ENCODE results near the gene LIN28B. TPM values are rescaled to one million over a fixed set of nuclear protein-coding genes. Genes with fewer than 3 reads are reported as not detected.

The LIN28B gene
- total and polyA plus RNA-seq, 2 donors (not counting 1 experiment from before 2014, with no cell fraction given) = not detected

- no peaks in the 10 kb centered on the region for H3K79me2 ChIP-seq (ENCODE audit: control insufficient read depth, insufficient read depth, low read length)
- H3K9me3 ChIP-seq (ENCODE audit: control insufficient read depth, insufficient read depth, low read depth, low read length) = no peaks in the 10 kb centered on the region
- H3K4me2 ChIP-seq (ENCODE audit: extremely low read depth, insufficient read depth, low read length) = no peak overlapping the region
- H4K20me1 ChIP-seq (ENCODE audit: control insufficient read depth, extremely low read depth, insufficient read depth, low read length) = no peaks in the 10 kb centered on the region
- no peak for TF ChIP-seq EZH2 (IDR thresholded peaks at IDR 0.05; ENCODE audit: low read length, missing control alignments)
- no peak for TF ChIP-seq CTCF (conservative IDR thresholded peaks at IDR 0.05 in 1 of 2, IDR thresholded peaks at IDR 0.05 in 1 of 2; ENCODE audit: low read depth in 1 of 2, low read length in 2 of 2)
- no peak overlapping the region for H3K4me3 ChIP-seq (replicated peaks in 1 of 4; ENCODE audit: control extremely low read depth in 1 of 4, insufficient read depth in 1 of 4, low read depth in 3 of 4, low read length in 4 of 4)
- H3K36me3 ChIP-seq (ENCODE audit: control insufficient read depth, insufficient read depth, low read length) = no peaks in the 10 kb centered on the region
- H2AFZ ChIP-seq (ENCODE audit: low read length) = no peak overlapping the region
- no peak for DNase-seq (ENCODE audit: low read depth in 2 of 2)
- no peaks in the 10 kb centered on the region for H3K27me3 ChIP-seq (ENCODE audit: control insufficient read depth, insufficient read depth, low read length)
- no peak overlapping the region for H3K27ac ChIP-seq (ENCODE audit: insufficient read depth, low read length)
- H3K4me1 ChIP-seq (ENCODE audit: control insufficient read depth, extremely low read depth, insufficient read depth, low read length) = no peaks in the 10 kb centered on the region
- H3K9ac ChIP-seq (ENCODE audit: insufficient read depth, low read length) = no peak overlapping the region
Measured at GRCh38 chr6:105113422-105113821, 156.5 kb downstream of the LIN28B start.

GRCh38 chr6:105116150-105116549 lies 159.2 kb downstream of the LIN28B start:
- no peak overlapping the region for H3K9ac ChIP-seq (ENCODE audit: insufficient read depth, low read length)
- H3K27ac ChIP-seq (ENCODE audit: insufficient read depth, low read length) = no peak overlapping the region
- no peak for DNase-seq (ENCODE audit: low read depth in 2 of 2)
- no peak overlapping the region for H3K4me3 ChIP-seq (replicated peaks in 1 of 4; ENCODE audit: control extremely low read depth in 1 of 4, insufficient read depth in 1 of 4, low read depth in 3 of 4, low read length in 4 of 4)
- H3K27me3 ChIP-seq (ENCODE audit: control insufficient read depth, insufficient read depth, low read length) = no peaks in the 10 kb centered on the region
- H3K4me1 ChIP-seq (ENCODE audit: control insufficient read depth, extremely low read depth, insufficient read depth, low read length) = no peaks in the 10 kb centered on the region
- TF ChIP-seq CTCF (conservative IDR thresholded peaks at IDR 0.05 in 1 of 2, IDR thresholded peaks at IDR 0.05 in 1 of 2; ENCODE audit: low read depth in 1 of 2, low read length in 2 of 2) (no peak), EZH2 (IDR thresholded peaks at IDR 0.05; ENCODE audit: low read length, missing control alignments) (no peak)
- H3K4me2 ChIP-seq (ENCODE audit: extremely low read depth, insufficient read depth, low read length) = no peak overlapping the region
- H3K79me2 ChIP-seq (ENCODE audit: control insufficient read depth, insufficient read depth, low read length) = no peaks in the 10 kb centered on the region
- no peaks in the 10 kb centered on the region for H4K20me1 ChIP-seq (ENCODE audit: control insufficient read depth, extremely low read depth, insufficient read depth, low read length)
- no peaks in the 10 kb centered on the region for H3K36me3 ChIP-seq (ENCODE audit: control insufficient read depth, insufficient read depth, low read length)
- no peak overlapping the region for H2AFZ ChIP-seq (ENCODE audit: low read length)
- H3K9me3 ChIP-seq (ENCODE audit: control insufficient read depth, insufficient read depth, low read depth, low read length) = no peaks in the 10 kb centered on the region

- H3K36me3 ChIP-seq (ENCODE audit: control insufficient read depth, insufficient read depth, low read length) = peaks cover 2% of the 10 kb centered on the region
- DNase-seq (ENCODE audit: low read depth in 2 of 2) = no peak
- H3K9me3 ChIP-seq (ENCODE audit: control insufficient read depth, insufficient read depth, low read depth, low read length) = no peaks in the 10 kb centered on the region
- H3K27me3 ChIP-seq (ENCODE audit: control insufficient read depth, insufficient read depth, low read length) = no peaks in the 10 kb centered on the region
- H3K4me3 ChIP-seq (replicated peaks in 1 of 4; ENCODE audit: control extremely low read depth in 1 of 4, insufficient read depth in 1 of 4, low read depth in 3 of 4, low read length in 4 of 4) = no peak overlapping the region
- H2AFZ ChIP-seq (ENCODE audit: low read length) = no peak overlapping the region
- H3K4me2 ChIP-seq (ENCODE audit: extremely low read depth, insufficient read depth, low read length) = no peak overlapping the region
- no peak overlapping the region for H3K9ac ChIP-seq (ENCODE audit: insufficient read depth, low read length)
- no peaks in the 10 kb centered on the region for H3K4me1 ChIP-seq (ENCODE audit: control insufficient read depth, extremely low read depth, insufficient read depth, low read length)
- H3K79me2 ChIP-seq (ENCODE audit: control insufficient read depth, insufficient read depth, low read length) = no peaks in the 10 kb centered on the region
- no peak overlapping the region for H3K27ac ChIP-seq (ENCODE audit: insufficient read depth, low read length)
- no peaks in the 10 kb centered on the region for H4K20me1 ChIP-seq (ENCODE audit: control insufficient read depth, extremely low read depth, insufficient read depth, low read length)
- no peak for TF ChIP-seq CTCF (conservative IDR thresholded peaks at IDR 0.05 in 1 of 2, IDR thresholded peaks at IDR 0.05 in 1 of 2; ENCODE audit: low read depth in 1 of 2, low read length in 2 of 2)
- no peak for TF ChIP-seq EZH2 (IDR thresholded peaks at IDR 0.05; ENCODE audit: low read length, missing control alignments)
Measured at GRCh38 chr6:105120570-105120969, 163.7 kb downstream of the LIN28B start.
